Globus pallidus (tissue), 1 donor: ENCODE results near the gene CASP3.
"Not testable (repeated sequence)": the region's sequence is repeated elsewhere in the genome, so short reads cannot be mapped to it uniquely, and the experiment has no call there.

ENCODE experiments used
- DNase-seq: peaks from one replicate; pipeline ENCODE4 v3.0.0-alpha.2; 2015; ENCODE audit warnings: low spot score

Gene CASP3

GRCh38 chr4:184635381-184635780, 13.9 kb downstream of the CASP3 start:
- no peak for DNase-seq

- no peak for DNase-seq
These were observed 16.4 kb downstream of the CASP3 start for GRCh38 chr4:184632842-184633241.

- no peak for DNase-seq
These were observed 21.1 kb downstream of the CASP3 start for GRCh38 chr4:184628103-184628502.

GRCh38 chr4:184625783-184626596, 23.3 kb downstream of the CASP3 start:
- not testable (repeated sequence) for DNase-seq

GRCh38 chr4:184624972-184625554, 24.2 kb downstream of the CASP3 start:
- DNase-seq: no peak

- not testable (repeated sequence) for DNase-seq
These were observed 24.7 kb downstream of the CASP3 start for GRCh38 chr4:184624504-184624903.

GRCh38 chr4:184621518-184621917, 27.7 kb downstream of the CASP3 start:
- no peak for DNase-seq

GRCh38 chr4:184620212-184620867, 28.9 kb downstream of the CASP3 start:
- DNase-seq: no peak

- no peak for DNase-seq
These were observed 31.5 kb downstream of the CASP3 start for GRCh38 chr4:184617600-184618196.

- DNase-seq: no peak
These were observed 32.4 kb downstream of the CASP3 start for GRCh38 chr4:184616633-184617551.

GRCh38 chr4:184616168-184616567, 33.1 kb downstream of the CASP3 start:
- DNase-seq: not testable (repeated sequence)

- no peak for DNase-seq
These were observed 34.7 kb downstream of the CASP3 start for GRCh38 chr4:184614509-184614908.

GRCh38 chr4:184613405-184613804, 35.8 kb downstream of the CASP3 start:
- DNase-seq: no peak

- DNase-seq: no peak
These were observed 37.2 kb downstream of the CASP3 start for GRCh38 chr4:184612074-184612473.

GRCh38 chr4:184607429-184607828, 41.8 kb downstream of the CASP3 start:
- DNase-seq: not testable (repeated sequence)

GRCh38 chr4:184602857-184603256, 46.4 kb downstream of the CASP3 start:
- not testable (repeated sequence) for DNase-seq

GRCh38 chr4:184600982-184601381, 48.3 kb downstream of the CASP3 start:
- DNase-seq: not testable (repeated sequence)

GRCh38 chr4:184599492-184600135, 49.6 kb downstream of the CASP3 start:
- DNase-seq: no peak

- DNase-seq: no peak
These were observed 50.3 kb downstream of the CASP3 start for GRCh38 chr4:184598753-184599491.

- no peak for DNase-seq
These were observed 52.5 kb downstream of the CASP3 start for GRCh38 chr4:184596617-184597185.
